Fibroblast of lung (primary cell): ENCODE data around the gene RPS6KA4. TPM values are rescaled to one million over a fixed set of nuclear protein-coding genes. Genes with fewer than 3 reads are reported as not detected.

Experiments
- DNase-seq, 2 donors: peaks; one replicate each; pipeline versions ENCODE4 v3.0.0 to v3.0.0-alpha.2; 2010; ENCODE audit warnings: low read depth in 2 of 2
- H2AFZ ChIP-seq: 2 replicates; pipeline ENCODE4 v1.5.1; 2012; ENCODE audit warnings: low read length, control low read depth, inconsistent platforms
- H3K27ac ChIP-seq: 2 replicates; pipeline ENCODE4 v1.5.1; 2011; ENCODE audit warnings: low read length, control low read depth; ENCODE audit not compliant: insufficient read depth
- H3K27me3 ChIP-seq: 2 replicates; pipeline ENCODE4 v1.5.1; 2011; ENCODE audit warnings: mild to moderate bottlenecking, low read length; ENCODE audit not compliant: control insufficient read depth, insufficient read depth
- H3K36me3 ChIP-seq: 2 replicates; pipeline ENCODE4 v1.5.1; 2011; ENCODE audit warnings: low read length; ENCODE audit not compliant: control insufficient read depth, insufficient read depth
- H3K4me1 ChIP-seq: 2 replicates; pipeline ENCODE4 v1.5.1; 2011; ENCODE audit warnings: low read length; ENCODE audit not compliant: control insufficient read depth, insufficient read depth; ENCODE audit errors: extremely low read depth
- H3K4me2 ChIP-seq: 2 replicates; pipeline ENCODE4 v1.5.1; 2011; ENCODE audit warnings: low read length, control low read depth; ENCODE audit not compliant: insufficient read depth; ENCODE audit errors: extremely low read depth
- H3K4me3 ChIP-seq, 4 experiments: fragments of 200-600 bp in 1 of 4; sonication (generic) in 1 of 4; replicated peaks in 1 of 4; 2 replicates each; pipeline ENCODE4 v1.5.1; 2011 to 2016; ENCODE audit warnings: low read length in 4 of 4, low read depth in 3 of 4, mild to moderate bottlenecking in 3 of 4, control low read depth in 2 of 4, inconsistent platforms in 1 of 4, mixed read lengths in 1 of 4; ENCODE audit not compliant: insufficient read depth in 1 of 4; ENCODE audit errors: control extremely low read depth in 1 of 4
- H3K79me2 ChIP-seq: 2 replicates; pipeline ENCODE4 v1.5.1; 2012; ENCODE audit warnings: mild to moderate bottlenecking, low read length, inconsistent platforms; ENCODE audit not compliant: control insufficient read depth, insufficient read depth
- H3K9ac ChIP-seq: 2 replicates; pipeline ENCODE4 v1.5.1; 2011; ENCODE audit warnings: mild to moderate bottlenecking, low read length, control low read depth; ENCODE audit not compliant: insufficient read depth
- H3K9me3 ChIP-seq: 2 replicates; pipeline ENCODE4 v1.5.1; 2012; ENCODE audit warnings: low read depth, low read length; ENCODE audit not compliant: control insufficient read depth, insufficient read depth
- H4K20me1 ChIP-seq: 2 replicates; pipeline ENCODE4 v1.5.1; 2011; ENCODE audit warnings: low read length; ENCODE audit not compliant: control insufficient read depth, insufficient read depth; ENCODE audit errors: extremely low read depth
- CTCF ChIP-seq, 2 donors: IDR thresholded peaks in 1 of 2; conservative IDR thresholded peaks in 1 of 2; 1 replicate in 1 of 2; 2 replicates in 1 of 2; pipeline ENCODE4 v1.5.1; 2011 to 2012; ENCODE audit warnings: low read length in 2 of 2, control low read depth in 1 of 2, inconsistent platforms in 1 of 2, low read depth in 1 of 2, mild to moderate bottlenecking in 1 of 2
- EZH2 ChIP-seq: IDR thresholded peaks from 2 replicates; pipeline ENCODE4 v1.5.1; 2012; ENCODE audit warnings: low read length, control low read depth, mild to moderate bottlenecking; ENCODE audit errors: missing control alignments
- polyA plus RNA-seq, 2 donors: library from polyadenylated mRNA; depleted of rRNA in 1 of 2; stranded (reverse) in 1 of 2; unstranded in 1 of 2; fragments of >200 nt; gene quantifications; 2 replicates each; pipeline ENCODE4 v1.2.1, GENCODE V29; 2011 to 2012; ENCODE audit warnings: missing spikeins in 1 of 2
- total RNA-seq: library from RNA; depleted of rRNA; stranded (reverse); fragments of >200 nt; gene quantifications from 2 replicates; pipeline ENCODE4 v1.2.1, GENCODE V29; 2014

Gene RPS6KA4
- total and polyA plus RNA-seq, 2 donors (not counting 1 experiment from before 2014, with no cell fraction given) = 15.9 to 27.6 TPM

- Histone ChIP-seq H3K4me3 (no peak overlapping the region), H3K79me2 (no peaks in the 10 kb centered on the region), H2AFZ (no peak overlapping the region), H4K20me1 (no peaks in the 10 kb centered on the region), H3K27me3 (peaks cover 3% of the 10 kb centered on the region), H3K9me3 (no peaks in the 10 kb centered on the region), H3K36me3 (no peaks in the 10 kb centered on the region), H3K4me2 (no peak overlapping the region), H3K27ac (no peak overlapping the region), H3K9ac (no peak overlapping the region), H3K4me1 (no peaks in the 10 kb centered on the region)
- DNase-seq = no peak
- TF ChIP-seq CTCF (conservative IDR thresholded peaks at IDR 0.05 in 1 of 2, IDR thresholded peaks at IDR 0.05 in 1 of 2; ENCODE audit: low read depth in 1 of 2, low read length in 2 of 2) = no peak
- no peak for TF ChIP-seq EZH2
Measured at GRCh38 chr11:64395545-64396078, 36.6 kb downstream of the RPS6KA4 start.

GRCh38 chr11:64396079-64396591 lies 37.2 kb downstream of the RPS6KA4 start:
- Histone ChIP-seq H3K9ac (no peak overlapping the region), H3K4me1 (no peaks in the 10 kb centered on the region), H3K27me3 (peaks cover 3% of the 10 kb centered on the region), H3K9me3 (no peaks in the 10 kb centered on the region), H4K20me1 (no peaks in the 10 kb centered on the region), H3K79me2 (no peaks in the 10 kb centered on the region), H3K36me3 (no peaks in the 10 kb centered on the region), H3K4me3 (no peak overlapping the region), H3K4me2 (no peak overlapping the region), H2AFZ (no peak overlapping the region), H3K27ac (no peak overlapping the region)
- TF ChIP-seq CTCF (conservative IDR thresholded peaks at IDR 0.05 in 1 of 2, IDR thresholded peaks at IDR 0.05 in 1 of 2; ENCODE audit: low read depth in 1 of 2, low read length in 2 of 2) (no peak), EZH2 (no peak)
- no peak for DNase-seq

GRCh38 chr11:64400102-64400501 lies 41.1 kb downstream of the RPS6KA4 start:
- Histone ChIP-seq H3K27ac (no peak overlapping the region), H3K79me2 (no peaks in the 10 kb centered on the region), H4K20me1 (no peaks in the 10 kb centered on the region), H3K9ac (no peak overlapping the region), H2AFZ (no peak overlapping the region), H3K4me1 (no peaks in the 10 kb centered on the region), H3K9me3 (no peaks in the 10 kb centered on the region), H3K4me3 (no peak overlapping the region), H3K27me3 (peaks cover 17% of the 10 kb centered on the region), H3K36me3 (no peaks in the 10 kb centered on the region), H3K4me2 (no peak overlapping the region)
- DNase-seq = peak; percentile 14 to 18
- TF ChIP-seq CTCF (conservative IDR thresholded peaks at IDR 0.05 in 1 of 2, IDR thresholded peaks at IDR 0.05 in 1 of 2; ENCODE audit: low read depth in 1 of 2, low read length in 2 of 2) = no peak
- TF ChIP-seq EZH2 = no peak
